GM23338 (cell line): ENCODE results near the gene VPS54. TPM values are rescaled to one million over a fixed set of nuclear protein-coding genes. Genes with fewer than 3 reads are reported as not detected.

ENCODE experiments used
- ATAC-seq: fragments of 200-7000 bp; cut with Tn5 transposase; 3 replicates; pipeline ENCODE4 v1.9.1; 2020
- DNase-seq: peaks from one replicate; pipeline ENCODE4 v3.0.0-alpha.2; 2015; ENCODE audit warnings: low spot score
- H2AFZ ChIP-seq: fragments of 200-600 bp; sonication (generic); 2 replicates; pipeline ENCODE4 v1.8.0; 2016; ENCODE audit warnings: antibody characterized with exemption, mild to moderate bottlenecking, moderate library complexity
- H3F3A ChIP-seq: fragments of 200-600 bp; sonication (generic); replicated peaks from 2 replicates; pipeline ENCODE4 v1.8.0; 2017; ENCODE audit warnings: antibody characterized with exemption, mixed run types, low read depth
- H3K27ac ChIP-seq: fragments of 200-600 bp; sonication (generic); 2 replicates; pipeline ENCODE4 v1.6.1; 2016; ENCODE audit warnings: low read depth
- H3K27me3 ChIP-seq: fragments of 200-600 bp; sonication (generic); 2 replicates; pipeline ENCODE4 v1.8.0; 2016; ENCODE audit warnings: mild to moderate bottlenecking, mixed run types, moderate library complexity; ENCODE audit not compliant: insufficient read depth
- H3K36me3 ChIP-seq: fragments of 200-600 bp; sonication (generic); 2 replicates; pipeline ENCODE4 v1.8.0; 2016; ENCODE audit warnings: mild to moderate bottlenecking; ENCODE audit not compliant: insufficient read depth
- H3K4me1 ChIP-seq: fragments of 200-600 bp; sonication (generic); 2 replicates; pipeline ENCODE4 v1.8.0; 2016; ENCODE audit warnings: mild to moderate bottlenecking, moderate library complexity; ENCODE audit not compliant: insufficient read depth
- H3K4me2 ChIP-seq: fragments of 200-600 bp; sonication (generic); 2 replicates; pipeline ENCODE4 v1.7.1; 2017; ENCODE audit warnings: mixed run types
- H3K4me3 ChIP-seq: fragments of 200-600 bp; sonication (generic); 2 replicates; pipeline ENCODE4 v1.6.1; 2016; ENCODE audit warnings: mixed run types
- H3K79me2 ChIP-seq: fragments of 200-600 bp; sonication (generic); replicated peaks from 2 replicates; pipeline ENCODE4 v1.8.0; 2017; ENCODE audit warnings: mild to moderate bottlenecking; ENCODE audit not compliant: insufficient read depth
- H3K9me2 ChIP-seq: fragments of 200-600 bp; sonication (generic); 2 replicates; pipeline ENCODE4 v1.8.0; 2017; ENCODE audit not compliant: insufficient read depth
- H4K20me1 ChIP-seq: fragments of 200-600 bp; sonication (generic); replicated peaks from 2 replicates; pipeline ENCODE4 v1.8.0; 2017; ENCODE audit warnings: mild to moderate bottlenecking; ENCODE audit not compliant: insufficient read depth
- H3K27ac Mint-ChIP-seq: 2 replicates; pipeline ENCODE4 v1.8.0; 2020; ENCODE audit warnings: inconsistent platforms, mild to moderate bottlenecking, moderate library complexity, mixed read lengths
- H3K27me3 Mint-ChIP-seq: 3 replicates; pipeline ENCODE4 v1.8.0; 2022; ENCODE audit warnings: low read depth, mild to moderate bottlenecking, moderate library complexity, mixed read lengths, inconsistent platforms; ENCODE audit not compliant: insufficient read depth, poor library complexity
- H3K36me3 Mint-ChIP-seq: 3 replicates; pipeline ENCODE4 v1.8.0; 2021; ENCODE audit warnings: low read depth, mild to moderate bottlenecking, inconsistent platforms, moderate library complexity, mixed read lengths
- H3K4me1 Mint-ChIP-seq: 3 replicates; pipeline ENCODE4 v1.8.0; 2020; ENCODE audit warnings: mild to moderate bottlenecking, inconsistent platforms, mixed read lengths
- H3K4me3 Mint-ChIP-seq: 3 replicates; pipeline ENCODE4 v1.8.0; 2021; ENCODE audit warnings: moderate library complexity, mild to moderate bottlenecking, inconsistent platforms, mixed read lengths
- H3K9me3 Mint-ChIP-seq: 3 replicates; pipeline ENCODE4 v1.8.0; 2020; ENCODE audit warnings: moderate library complexity, mild to moderate bottlenecking, inconsistent platforms, mixed read lengths
- CREB1 ChIP-seq: fragments of 250-450 bp; sonication (Bioruptor Pico); IDR thresholded peaks from 2 replicates; pipeline ENCODE4 v1.5.0; 2020; ENCODE audit warnings: low read depth, mild to moderate bottlenecking, moderate library complexity
- EZH2 ChIP-seq: fragments of 200-600 bp; sonication (generic); IDR thresholded peaks from one replicate; pipeline ENCODE4 v1.8.0; 2017; ENCODE audit warnings: antibody characterized with exemption, mild to moderate bottlenecking, low read depth; ENCODE audit not compliant: unreplicated experiment
- EZH2phosphoT487 ChIP-seq: fragments of 200-600 bp; sonication (generic); IDR thresholded peaks from one replicate; pipeline ENCODE4 v1.8.1; 2018; ENCODE audit warnings: antibody characterized with exemption; ENCODE audit not compliant: unreplicated experiment
- JUNB ChIP-seq: IDR thresholded peaks from one replicate; pipeline ENCODE4 v1.6.1; 2016; ENCODE audit warnings: antibody characterized with exemption; ENCODE audit not compliant: unreplicated experiment
- NANOG ChIP-seq: IDR thresholded peaks from 2 replicates; pipeline ENCODE4 v1.6.1; 2016; ENCODE audit warnings: antibody characterized with exemption, borderline replicate concordance
- POLR2AphosphoS5 ChIP-seq: IDR thresholded peaks from 2 replicates; pipeline ENCODE4 v1.6.1; 2016; ENCODE audit warnings: antibody characterized with exemption, low read depth
- STAT1 ChIP-seq: IDR thresholded peaks from one replicate; pipeline ENCODE4 v1.6.1; 2016; ENCODE audit warnings: antibody characterized with exemption; ENCODE audit not compliant: unreplicated experiment
- ZNF114 ChIP-seq: fragments of 250-450 bp; sonication (Bioruptor Pico); IDR thresholded peaks from 2 replicates; pipeline ENCODE4 v1.5.0; 2020; ENCODE audit warnings: mild to moderate bottlenecking, moderate library complexity
- ZNF331 ChIP-seq: fragments of 250-450 bp; sonication (Bioruptor Pico); IDR thresholded peaks from 2 replicates; pipeline ENCODE4 v1.5.0; 2020; ENCODE audit warnings: low read depth, mild to moderate bottlenecking, moderate library complexity
- polyA plus RNA-seq: library from polyadenylated mRNA; unstranded; fragments of >200 nt; fragmentation: Nextera tagmentation; extraction: Ambion mirVana; gene quantifications from 2 replicates; pipeline ENCODE4 v1.2.1, GENCODE V29; 2016
- total RNA-seq: library from RNA; depleted of rRNA; stranded (reverse); fragments of >200 nt; shearing (Covaris generic); gene quantifications from 2 replicates; pipeline ENCODE4 v1.2.3, GENCODE V29; 2014
- TF ChIP-seq, protein P1 (sequence below): fragments of 250-450 bp; sonication (Bioruptor Pico); IDR thresholded peaks from 2 replicates; pipeline ENCODE4 v1.5.0; 2020; ENCODE audit warnings: mild to moderate bottlenecking, moderate library complexity
- TF ChIP-seq, protein P2 (sequence below): IDR thresholded peaks from one replicate; pipeline ENCODE4 v1.6.1; 2018; ENCODE audit warnings: antibody characterized with exemption; ENCODE audit not compliant: unreplicated experiment
- TF ChIP-seq, protein P3 (sequence below): IDR thresholded peaks from 2 replicates; pipeline ENCODE4 v1.6.1; 2016; ENCODE audit warnings: antibody characterized with exemption
- TF ChIP-seq, protein P4 (sequence below), 2 experiments: fragments of 200-600 bp in 1 of 2; sonication (generic) in 1 of 2; conservative IDR thresholded peaks; 2 replicates each; pipeline versions ENCODE4 v1.5.1 to v1.6.1; 2016 to 2017; ENCODE audit warnings: antibody characterized with exemption in 2 of 2, low read depth in 2 of 2, mild to moderate bottlenecking in 2 of 2, moderate library complexity in 1 of 2

Gene VPS54
- total and polyA plus RNA-seq, 2 experiments from 2014 or later: 6.6 to 17.0 TPM

DNA sequence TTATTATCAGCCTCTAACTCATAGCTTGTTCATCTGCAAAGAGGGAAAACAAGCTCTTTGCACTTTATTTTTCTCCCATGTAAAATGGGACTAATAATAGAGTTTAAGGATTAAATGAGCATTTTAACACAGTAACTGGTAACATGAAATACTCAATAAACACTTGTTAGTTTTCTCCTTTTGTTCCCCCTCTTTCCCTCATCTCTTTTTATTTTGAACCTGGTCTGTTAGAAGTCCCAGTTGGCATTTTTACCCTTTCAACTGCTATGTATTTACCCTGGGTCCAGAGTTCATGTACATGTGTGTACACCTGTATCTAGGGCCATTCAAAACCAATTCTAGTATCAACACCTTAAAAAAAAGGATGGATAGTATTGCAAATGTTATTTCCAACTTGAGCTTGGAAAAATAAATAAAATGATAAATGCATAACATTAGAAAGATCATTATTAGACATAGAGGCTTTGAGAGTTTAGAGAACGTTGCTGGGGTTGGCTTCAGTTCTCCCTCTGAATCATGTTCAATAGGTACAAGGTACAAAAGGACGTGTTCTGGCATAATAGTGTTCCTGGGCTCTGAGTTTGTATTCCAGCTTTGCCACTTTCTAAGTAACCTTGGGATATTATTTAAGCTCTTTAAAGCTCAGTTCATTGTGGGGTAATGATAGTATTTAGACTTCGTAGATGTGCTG lies 5.2 kb upstream of the VPS54 start:
- H3K36me3 Mint-ChIP-seq: no peaks in the 10 kb centered on the region; the same call in 2 of the 3 replicates
- no peaks in the 10 kb centered on the region for H3K27me3 ChIP-seq
- no peaks in the 10 kb centered on the region for H3K79me2 ChIP-seq
- peaks cover 3% of the 10 kb centered on the region for H3K27me3 Mint-ChIP-seq
- H3K9me2 ChIP-seq: no peaks in the 10 kb centered on the region
- no peak overlapping the region for H3K4me2 ChIP-seq
- no peak overlapping the region for H3K4me3 Mint-ChIP-seq
- H3K27ac ChIP-seq: no peak overlapping the region
- peaks cover 31% of the 10 kb centered on the region for H3K4me1 ChIP-seq
- peak overlapping the region; percentile 70; the same call in 1 of the 2 replicates for H2AFZ ChIP-seq
- DNase-seq (no peak), ATAC-seq (no peak)
- TF ChIP-seq, protein P1, sequence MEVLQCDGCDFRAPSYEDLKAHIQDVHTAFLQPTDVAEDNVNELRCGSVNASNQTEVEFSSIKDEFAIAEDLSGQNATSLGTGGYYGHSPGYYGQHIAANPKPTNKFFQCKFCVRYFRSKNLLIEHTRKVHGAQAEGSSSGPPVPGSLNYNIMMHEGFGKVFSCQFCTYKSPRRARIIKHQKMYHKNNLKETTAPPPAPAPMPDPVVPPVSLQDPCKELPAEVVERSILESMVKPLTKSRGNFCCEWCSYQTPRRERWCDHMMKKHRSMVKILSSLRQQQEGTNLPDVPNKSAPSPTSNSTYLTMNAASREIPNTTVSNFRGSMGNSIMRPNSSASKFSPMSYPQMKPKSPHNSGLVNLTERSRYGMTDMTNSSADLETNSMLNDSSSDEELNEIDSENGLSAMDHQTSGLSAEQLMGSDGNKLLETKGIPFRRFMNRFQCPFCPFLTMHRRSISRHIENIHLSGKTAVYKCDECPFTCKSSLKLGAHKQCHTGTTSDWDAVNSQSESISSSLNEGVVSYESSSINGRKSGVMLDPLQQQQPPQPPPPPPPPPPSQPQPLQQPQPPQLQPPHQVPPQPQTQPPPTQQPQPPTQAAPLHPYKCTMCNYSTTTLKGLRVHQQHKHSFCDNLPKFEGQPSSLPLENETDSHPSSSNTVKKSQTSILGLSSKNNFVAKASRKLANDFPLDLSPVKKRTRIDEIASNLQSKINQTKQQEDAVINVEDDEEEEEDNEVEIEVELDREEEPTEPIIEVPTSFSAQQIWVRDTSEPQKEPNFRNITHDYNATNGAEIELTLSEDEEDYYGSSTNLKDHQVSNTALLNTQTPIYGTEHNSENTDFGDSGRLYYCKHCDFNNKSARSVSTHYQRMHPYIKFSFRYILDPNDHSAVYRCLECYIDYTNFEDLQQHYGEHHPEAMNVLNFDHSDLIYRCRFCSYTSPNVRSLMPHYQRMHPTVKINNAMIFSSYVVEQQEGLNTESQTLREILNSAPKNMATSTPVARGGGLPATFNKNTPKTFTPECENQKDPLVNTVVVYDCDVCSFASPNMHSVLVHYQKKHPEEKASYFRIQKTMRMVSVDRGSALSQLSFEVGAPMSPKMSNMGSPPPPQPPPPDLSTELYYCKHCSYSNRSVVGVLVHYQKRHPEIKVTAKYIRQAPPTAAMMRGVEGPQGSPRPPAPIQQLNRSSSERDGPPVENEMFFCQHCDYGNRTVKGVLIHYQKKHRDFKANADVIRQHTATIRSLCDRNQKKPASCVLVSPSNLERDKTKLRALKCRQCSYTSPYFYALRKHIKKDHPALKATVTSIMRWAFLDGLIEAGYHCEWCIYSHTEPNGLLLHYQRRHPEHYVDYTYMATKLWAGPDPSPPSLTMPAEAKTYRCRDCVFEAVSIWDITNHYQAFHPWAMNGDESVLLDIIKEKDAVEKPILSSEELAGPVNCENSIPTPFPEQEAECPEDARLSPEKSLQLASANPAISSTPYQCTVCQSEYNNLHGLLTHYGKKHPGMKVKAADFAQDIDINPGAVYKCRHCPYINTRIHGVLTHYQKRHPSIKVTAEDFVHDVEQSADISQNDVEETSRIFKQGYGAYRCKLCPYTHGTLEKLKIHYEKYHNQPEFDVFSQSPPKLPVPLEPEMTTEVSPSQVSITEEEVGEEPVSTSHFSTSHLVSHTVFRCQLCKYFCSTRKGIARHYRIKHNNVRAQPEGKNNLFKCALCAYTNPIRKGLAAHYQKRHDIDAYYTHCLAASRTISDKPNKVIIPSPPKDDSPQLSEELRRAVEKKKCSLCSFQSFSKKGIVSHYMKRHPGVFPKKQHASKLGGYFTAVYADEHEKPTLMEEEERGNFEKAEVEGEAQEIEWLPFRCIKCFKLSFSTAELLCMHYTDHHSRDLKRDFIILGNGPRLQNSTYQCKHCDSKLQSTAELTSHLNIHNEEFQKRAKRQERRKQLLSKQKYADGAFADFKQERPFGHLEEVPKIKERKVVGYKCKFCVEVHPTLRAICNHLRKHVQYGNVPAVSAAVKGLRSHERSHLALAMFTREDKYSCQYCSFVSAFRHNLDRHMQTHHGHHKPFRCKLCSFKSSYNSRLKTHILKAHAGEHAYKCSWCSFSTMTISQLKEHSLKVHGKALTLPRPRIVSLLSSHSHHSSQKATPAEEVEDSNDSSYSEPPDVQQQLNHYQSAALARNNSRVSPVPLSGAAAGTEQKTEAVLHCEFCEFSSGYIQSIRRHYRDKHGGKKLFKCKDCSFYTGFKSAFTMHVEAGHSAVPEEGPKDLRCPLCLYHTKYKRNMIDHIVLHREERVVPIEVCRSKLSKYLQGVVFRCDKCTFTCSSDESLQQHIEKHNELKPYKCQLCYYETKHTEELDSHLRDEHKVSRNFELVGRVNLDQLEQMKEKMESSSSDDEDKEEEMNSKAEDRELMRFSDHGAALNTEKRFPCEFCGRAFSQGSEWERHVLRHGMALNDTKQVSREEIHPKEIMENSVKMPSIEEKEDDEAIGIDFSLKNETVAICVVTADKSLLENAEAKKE (CRISPR knock-in tag): no peak
- TF ChIP-seq STAT1 (no peak), POLR2AphosphoS5 (no peak), NANOG (no peak), JUNB (no peak), EZH2phosphoT487 (no peak), ZNF331 (no peak), ZNF114 (CRISPR knock-in tag) (no peak), EZH2 (no peak), CREB1 (CRISPR knock-in tag) (no peak)
- TF ChIP-seq, protein P2, sequence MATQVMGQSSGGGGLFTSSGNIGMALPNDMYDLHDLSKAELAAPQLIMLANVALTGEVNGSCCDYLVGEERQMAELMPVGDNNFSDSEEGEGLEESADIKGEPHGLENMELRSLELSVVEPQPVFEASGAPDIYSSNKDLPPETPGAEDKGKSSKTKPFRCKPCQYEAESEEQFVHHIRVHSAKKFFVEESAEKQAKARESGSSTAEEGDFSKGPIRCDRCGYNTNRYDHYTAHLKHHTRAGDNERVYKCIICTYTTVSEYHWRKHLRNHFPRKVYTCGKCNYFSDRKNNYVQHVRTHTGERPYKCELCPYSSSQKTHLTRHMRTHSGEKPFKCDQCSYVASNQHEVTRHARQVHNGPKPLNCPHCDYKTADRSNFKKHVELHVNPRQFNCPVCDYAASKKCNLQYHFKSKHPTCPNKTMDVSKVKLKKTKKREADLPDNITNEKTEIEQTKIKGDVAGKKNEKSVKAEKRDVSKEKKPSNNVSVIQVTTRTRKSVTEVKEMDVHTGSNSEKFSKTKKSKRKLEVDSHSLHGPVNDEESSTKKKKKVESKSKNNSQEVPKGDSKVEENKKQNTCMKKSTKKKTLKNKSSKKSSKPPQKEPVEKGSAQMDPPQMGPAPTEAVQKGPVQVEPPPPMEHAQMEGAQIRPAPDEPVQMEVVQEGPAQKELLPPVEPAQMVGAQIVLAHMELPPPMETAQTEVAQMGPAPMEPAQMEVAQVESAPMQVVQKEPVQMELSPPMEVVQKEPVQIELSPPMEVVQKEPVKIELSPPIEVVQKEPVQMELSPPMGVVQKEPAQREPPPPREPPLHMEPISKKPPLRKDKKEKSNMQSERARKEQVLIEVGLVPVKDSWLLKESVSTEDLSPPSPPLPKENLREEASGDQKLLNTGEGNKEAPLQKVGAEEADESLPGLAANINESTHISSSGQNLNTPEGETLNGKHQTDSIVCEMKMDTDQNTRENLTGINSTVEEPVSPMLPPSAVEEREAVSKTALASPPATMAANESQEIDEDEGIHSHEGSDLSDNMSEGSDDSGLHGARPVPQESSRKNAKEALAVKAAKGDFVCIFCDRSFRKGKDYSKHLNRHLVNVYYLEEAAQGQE: no peak
- TF ChIP-seq, protein P3, sequence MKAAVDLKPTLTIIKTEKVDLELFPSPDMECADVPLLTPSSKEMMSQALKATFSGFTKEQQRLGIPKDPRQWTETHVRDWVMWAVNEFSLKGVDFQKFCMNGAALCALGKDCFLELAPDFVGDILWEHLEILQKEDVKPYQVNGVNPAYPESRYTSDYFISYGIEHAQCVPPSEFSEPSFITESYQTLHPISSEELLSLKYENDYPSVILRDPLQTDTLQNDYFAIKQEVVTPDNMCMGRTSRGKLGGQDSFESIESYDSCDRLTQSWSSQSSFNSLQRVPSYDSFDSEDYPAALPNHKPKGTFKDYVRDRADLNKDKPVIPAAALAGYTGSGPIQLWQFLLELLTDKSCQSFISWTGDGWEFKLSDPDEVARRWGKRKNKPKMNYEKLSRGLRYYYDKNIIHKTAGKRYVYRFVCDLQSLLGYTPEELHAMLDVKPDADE: no peak
- TF ChIP-seq, protein P4, sequence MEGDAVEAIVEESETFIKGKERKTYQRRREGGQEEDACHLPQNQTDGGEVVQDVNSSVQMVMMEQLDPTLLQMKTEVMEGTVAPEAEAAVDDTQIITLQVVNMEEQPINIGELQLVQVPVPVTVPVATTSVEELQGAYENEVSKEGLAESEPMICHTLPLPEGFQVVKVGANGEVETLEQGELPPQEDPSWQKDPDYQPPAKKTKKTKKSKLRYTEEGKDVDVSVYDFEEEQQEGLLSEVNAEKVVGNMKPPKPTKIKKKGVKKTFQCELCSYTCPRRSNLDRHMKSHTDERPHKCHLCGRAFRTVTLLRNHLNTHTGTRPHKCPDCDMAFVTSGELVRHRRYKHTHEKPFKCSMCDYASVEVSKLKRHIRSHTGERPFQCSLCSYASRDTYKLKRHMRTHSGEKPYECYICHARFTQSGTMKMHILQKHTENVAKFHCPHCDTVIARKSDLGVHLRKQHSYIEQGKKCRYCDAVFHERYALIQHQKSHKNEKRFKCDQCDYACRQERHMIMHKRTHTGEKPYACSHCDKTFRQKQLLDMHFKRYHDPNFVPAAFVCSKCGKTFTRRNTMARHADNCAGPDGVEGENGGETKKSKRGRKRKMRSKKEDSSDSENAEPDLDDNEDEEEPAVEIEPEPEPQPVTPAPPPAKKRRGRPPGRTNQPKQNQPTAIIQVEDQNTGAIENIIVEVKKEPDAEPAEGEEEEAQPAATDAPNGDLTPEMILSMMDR (conservative IDR thresholded peaks at IDR 0.05; ENCODE audit: low read depth in 2 of 2): no peak
- peaks cover 20% of the 10 kb centered on the region for H3K4me1 Mint-ChIP-seq
- no peaks in the 10 kb centered on the region for H3K36me3 ChIP-seq
- H3F3A ChIP-seq: no peaks in the 10 kb centered on the region; the same call in 1 of the 2 replicates
- H3K4me3 ChIP-seq: no peak overlapping the region
- H3K27ac Mint-ChIP-seq: no peak overlapping the region; the same call in 1 of the 2 replicates
- H3K9me3 Mint-ChIP-seq: no peaks in the 10 kb centered on the region; the same call in 2 of the 3 replicates
- no peaks in the 10 kb centered on the region for H4K20me1 ChIP-seq
